Peyer's patch (tissue), 4 donors: Measurements from ENCODE around the gene TRAPPC13.

ENCODE experiments used
- CTCF ChIP-seq, 6 experiments: fragments of 450-650 bp in 4 of 6; fragments of 200-600 bp in 2 of 6; sonication (generic) in 1 of 6; IDR thresholded peaks; one replicate each; pipeline ENCODE4 v1.5.1; 2017 to 2019; ENCODE audit warnings: antibody characterized with exemption in 6 of 6, mild to moderate bottlenecking in 3 of 6, moderate library complexity in 1 of 6
- POLR2A ChIP-seq, 2 donors: fragments of 450-650 bp; IDR thresholded peaks; one replicate each; pipeline ENCODE4 v1.5.1; 2017; ENCODE audit warnings: antibody characterized with exemption in 2 of 2, mild to moderate bottlenecking in 2 of 2, moderate library complexity in 2 of 2

- TF ChIP-seq CTCF (IDR thresholded peaks at IDR 0.05) (no peak), POLR2A (IDR thresholded peaks at IDR 0.05) (no peak)
These were observed 22.1 kb downstream of the TRAPPC13 start for GRCh38 chr5:65646938-65647337.
